HepG2 (cell line): Measurements from ENCODE around the gene SCAPER. TPM values are rescaled to one million over a fixed set of nuclear protein-coding genes. Genes with fewer than 3 reads are reported as not detected.
A peak's percentile ranks its signal among the peaks of the same experiment; 100 is the strongest.

Source experiments
- FOSL1 ChIP-seq: sonication (generic); formaldehyde crosslinking; IDR thresholded peaks from 2 replicates; pipeline ENCODE4 v1.9.0; 2021; ENCODE audit warnings: missing genetic modification reagents, borderline replicate concordance
- FOXA3 ChIP-seq: IDR thresholded peaks from 2 replicates; pipeline ENCODE4 v1.6.1; 2016; ENCODE audit warnings: missing genetic modification reagents, missing compliant biosample characterization
- GATA4 ChIP-seq: sonication (generic); IDR thresholded peaks from 2 replicates; pipeline ENCODE4 v1.6.1; 2016; ENCODE audit warnings: antibody characterized with exemption, low read depth, borderline replicate concordance
- HNRNPK ChIP-seq: fragments of 200-400 bp; formaldehyde crosslinking; IDR thresholded peaks from 2 replicates; pipeline ENCODE4 v1.6.1; 2018; ENCODE audit warnings: low read length, low read depth, moderate library complexity, mild to moderate bottlenecking; ENCODE audit not compliant: poor library complexity, severe bottlenecking
- MZF1 ChIP-seq: sonication (generic); formaldehyde crosslinking; IDR thresholded peaks from 2 replicates; pipeline ENCODE4 v1.8.1; 2023; ENCODE audit warnings: mild to moderate bottlenecking, missing genetic modification reagents, borderline replicate concordance
- NPAS2 ChIP-seq: sonication (generic); formaldehyde crosslinking; IDR thresholded peaks from 2 replicates; pipeline ENCODE4 v1.8.0; 2022; ENCODE audit warnings: mild to moderate bottlenecking, missing genetic modification reagents, borderline replicate concordance
- RFX3 ChIP-seq: IDR thresholded peaks from 2 replicates; pipeline ENCODE4 v1.6.1; 2016; ENCODE audit warnings: missing biosample characterization, missing genetic modification reagents
- TCF12 ChIP-seq, 2 experiments: fragments of 450-650 bp in 1 of 2; sonication (generic) in 1 of 2; formaldehyde crosslinking in 1 of 2; IDR thresholded peaks; 2 replicates each; pipeline versions ENCODE4 v1.6.1 to v1.8.0; 2017 to 2022; ENCODE audit warnings: antibody characterized with exemption in 1 of 2, mild to moderate bottlenecking in 1 of 2, missing genetic modification reagents in 1 of 2, moderate library complexity in 1 of 2
- ZFP41 ChIP-seq: sonication (generic); formaldehyde crosslinking; IDR thresholded peaks from 2 replicates; pipeline ENCODE4 v1.4.0; 2020; ENCODE audit warnings: mild to moderate bottlenecking, missing genetic modification reagents, borderline replicate concordance
- ZNF30 ChIP-seq: sonication (generic); formaldehyde crosslinking; IDR thresholded peaks from 2 replicates; pipeline ENCODE4 v1.5.0; 2020; ENCODE audit warnings: mild to moderate bottlenecking, missing genetic modification reagents
- ZNF598 ChIP-seq: sonication (generic); formaldehyde crosslinking; IDR thresholded peaks from 2 replicates; pipeline ENCODE4 v1.5.1; 2020; ENCODE audit warnings: mild to moderate bottlenecking, missing genetic modification reagents, borderline replicate concordance
- ZNF7 ChIP-seq: IDR thresholded peaks from 2 replicates; pipeline ENCODE4 v1.6.1; 2016; ENCODE audit warnings: missing biosample characterization, missing genetic modification reagents
- ZNF713 ChIP-seq: sonication (generic); formaldehyde crosslinking; IDR thresholded peaks from 2 replicates; pipeline ENCODE4 v1.4.0; 2020; ENCODE audit warnings: mild to moderate bottlenecking, missing genetic modification reagents
- polyA plus RNA-seq, 8 experiments: library from polyadenylated mRNA; depleted of rRNA in 3 of 8; stranded (reverse) in 7 of 8; unstranded in 1 of 8; fragments of >200 nt; fragmentation: Illumina TruSeq in 4 of 8; extraction: Trizol in 4 of 8; gene quantifications; 2 replicates each; pipeline versions ENCODE4 v1.2.1 to v1.2.3, GENCODE V29; 2011 to 2016; ENCODE audit warnings: low read depth in 4 of 8, missing spikeins in 1 of 8, mixed read lengths in 1 of 8; ENCODE audit not compliant: insufficient read depth in 1 of 8
- total RNA-seq, 5 experiments: library from RNA; depleted of rRNA; stranded (reverse); fragments of >200 nt; fragmentation: Illumina TruSeq; extraction: Trizol; gene quantifications; 2 replicates each; pipeline ENCODE4 v1.2.3, GENCODE V29; 2016; ENCODE audit warnings: low read depth in 1 of 5
- TF ChIP-seq, protein P1 (sequence below): IDR thresholded peaks from 2 replicates; pipeline ENCODE4 v1.4.0; 2020; ENCODE audit warnings: mild to moderate bottlenecking, missing genetic modification reagents
- TF ChIP-seq, protein P2 (sequence below): sonication (generic); formaldehyde crosslinking; IDR thresholded peaks from 2 replicates; pipeline ENCODE4 v1.4.0; 2020; ENCODE audit warnings: mild to moderate bottlenecking, missing genetic modification reagents
- TF ChIP-seq, protein P3 (sequence below), 2 experiments: fragments of 450-650 bp in 1 of 2; sonication (generic) in 1 of 2; formaldehyde crosslinking in 1 of 2; IDR thresholded peaks; 2 replicates each; pipeline versions ENCODE4 v1.6.1 to v1.8.0; 2016 to 2022; ENCODE audit warnings: antibody characterized with exemption in 1 of 2, mild to moderate bottlenecking in 1 of 2, missing genetic modification reagents in 1 of 2

Gene SCAPER
- total and polyA plus RNA-seq, 2 of the 13 experiments (the other 11 are each of a cell fraction or from before 2014, with no cell fraction given) = 4.3 to 10.5 TPM

DNA sequence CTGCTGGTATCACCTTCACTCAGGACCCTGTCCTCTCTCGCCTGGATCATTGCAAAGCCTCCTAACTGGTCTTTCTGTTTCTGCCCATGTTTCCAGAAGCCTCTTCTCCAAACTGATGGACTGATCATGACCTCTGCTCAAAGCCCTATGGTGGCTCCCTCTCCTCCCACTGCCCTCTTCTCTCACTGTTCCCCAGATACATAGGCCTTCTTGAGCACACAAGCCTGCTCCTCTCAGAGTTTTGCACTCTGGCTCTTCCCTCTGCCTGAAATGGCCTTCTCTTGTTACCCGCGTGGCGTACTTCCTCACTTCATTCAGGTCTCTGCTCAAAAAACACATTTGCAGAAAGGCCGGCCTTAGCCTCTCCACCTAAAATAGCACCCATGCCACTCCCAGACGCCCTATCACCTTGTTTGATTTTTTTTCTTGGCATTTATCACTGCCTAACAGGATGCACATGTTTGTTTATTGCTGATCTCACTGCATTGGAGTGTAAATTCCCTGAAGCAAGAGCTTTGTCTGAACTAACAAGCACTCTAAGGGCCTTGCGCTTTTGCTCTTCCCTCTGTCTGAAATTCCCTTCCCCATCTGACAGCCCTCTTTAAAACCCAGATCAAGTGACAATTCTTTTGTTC is 592.5 kb downstream of the SCAPER start (continued):
- TF ChIP-seq, protein P1, sequence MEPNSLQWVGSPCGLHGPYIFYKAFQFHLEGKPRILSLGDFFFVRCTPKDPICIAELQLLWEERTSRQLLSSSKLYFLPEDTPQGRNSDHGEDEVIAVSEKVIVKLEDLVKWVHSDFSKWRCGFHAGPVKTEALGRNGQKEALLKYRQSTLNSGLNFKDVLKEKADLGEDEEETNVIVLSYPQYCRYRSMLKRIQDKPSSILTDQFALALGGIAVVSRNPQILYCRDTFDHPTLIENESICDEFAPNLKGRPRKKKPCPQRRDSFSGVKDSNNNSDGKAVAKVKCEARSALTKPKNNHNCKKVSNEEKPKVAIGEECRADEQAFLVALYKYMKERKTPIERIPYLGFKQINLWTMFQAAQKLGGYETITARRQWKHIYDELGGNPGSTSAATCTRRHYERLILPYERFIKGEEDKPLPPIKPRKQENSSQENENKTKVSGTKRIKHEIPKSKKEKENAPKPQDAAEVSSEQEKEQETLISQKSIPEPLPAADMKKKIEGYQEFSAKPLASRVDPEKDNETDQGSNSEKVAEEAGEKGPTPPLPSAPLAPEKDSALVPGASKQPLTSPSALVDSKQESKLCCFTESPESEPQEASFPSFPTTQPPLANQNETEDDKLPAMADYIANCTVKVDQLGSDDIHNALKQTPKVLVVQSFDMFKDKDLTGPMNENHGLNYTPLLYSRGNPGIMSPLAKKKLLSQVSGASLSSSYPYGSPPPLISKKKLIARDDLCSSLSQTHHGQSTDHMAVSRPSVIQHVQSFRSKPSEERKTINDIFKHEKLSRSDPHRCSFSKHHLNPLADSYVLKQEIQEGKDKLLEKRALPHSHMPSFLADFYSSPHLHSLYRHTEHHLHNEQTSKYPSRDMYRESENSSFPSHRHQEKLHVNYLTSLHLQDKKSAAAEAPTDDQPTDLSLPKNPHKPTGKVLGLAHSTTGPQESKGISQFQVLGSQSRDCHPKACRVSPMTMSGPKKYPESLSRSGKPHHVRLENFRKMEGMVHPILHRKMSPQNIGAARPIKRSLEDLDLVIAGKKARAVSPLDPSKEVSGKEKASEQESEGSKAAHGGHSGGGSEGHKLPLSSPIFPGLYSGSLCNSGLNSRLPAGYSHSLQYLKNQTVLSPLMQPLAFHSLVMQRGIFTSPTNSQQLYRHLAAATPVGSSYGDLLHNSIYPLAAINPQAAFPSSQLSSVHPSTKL (CRISPR knock-in tag) = 0 out of 2 replicates have a peak, but pooled peaks have one; percentile 53
- TF ChIP-seq NPAS2 (no peak), FOXA3 (peak; percentile 85), ZNF598 (CRISPR knock-in tag) (no peak), ZFP41 (CRISPR knock-in tag) (no peak), ZNF7 (CRISPR knock-in tag) (no peak), MZF1 (CRISPR knock-in tag) (no peak), TCF12 (IDR thresholded peaks at IDR 0.05) (no peak), TCF12 (CRISPR knock-in tag; IDR thresholded peaks at IDR 0.05) (no peak), GATA4 (no peak), HNRNPK (no peak), FOSL1 (CRISPR knock-in tag) (no peak; the same call in 1 of the 2 replicates), ZNF713 (no peak), ZNF30 (CRISPR knock-in tag) (no peak), RFX3 (CRISPR knock-in tag) (no peak)
- TF ChIP-seq, protein P2, sequence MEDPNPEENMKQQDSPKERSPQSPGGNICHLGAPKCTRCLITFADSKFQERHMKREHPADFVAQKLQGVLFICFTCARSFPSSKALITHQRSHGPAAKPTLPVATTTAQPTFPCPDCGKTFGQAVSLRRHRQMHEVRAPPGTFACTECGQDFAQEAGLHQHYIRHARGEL (CRISPR knock-in tag) = no peak
- TF ChIP-seq, protein P3, sequence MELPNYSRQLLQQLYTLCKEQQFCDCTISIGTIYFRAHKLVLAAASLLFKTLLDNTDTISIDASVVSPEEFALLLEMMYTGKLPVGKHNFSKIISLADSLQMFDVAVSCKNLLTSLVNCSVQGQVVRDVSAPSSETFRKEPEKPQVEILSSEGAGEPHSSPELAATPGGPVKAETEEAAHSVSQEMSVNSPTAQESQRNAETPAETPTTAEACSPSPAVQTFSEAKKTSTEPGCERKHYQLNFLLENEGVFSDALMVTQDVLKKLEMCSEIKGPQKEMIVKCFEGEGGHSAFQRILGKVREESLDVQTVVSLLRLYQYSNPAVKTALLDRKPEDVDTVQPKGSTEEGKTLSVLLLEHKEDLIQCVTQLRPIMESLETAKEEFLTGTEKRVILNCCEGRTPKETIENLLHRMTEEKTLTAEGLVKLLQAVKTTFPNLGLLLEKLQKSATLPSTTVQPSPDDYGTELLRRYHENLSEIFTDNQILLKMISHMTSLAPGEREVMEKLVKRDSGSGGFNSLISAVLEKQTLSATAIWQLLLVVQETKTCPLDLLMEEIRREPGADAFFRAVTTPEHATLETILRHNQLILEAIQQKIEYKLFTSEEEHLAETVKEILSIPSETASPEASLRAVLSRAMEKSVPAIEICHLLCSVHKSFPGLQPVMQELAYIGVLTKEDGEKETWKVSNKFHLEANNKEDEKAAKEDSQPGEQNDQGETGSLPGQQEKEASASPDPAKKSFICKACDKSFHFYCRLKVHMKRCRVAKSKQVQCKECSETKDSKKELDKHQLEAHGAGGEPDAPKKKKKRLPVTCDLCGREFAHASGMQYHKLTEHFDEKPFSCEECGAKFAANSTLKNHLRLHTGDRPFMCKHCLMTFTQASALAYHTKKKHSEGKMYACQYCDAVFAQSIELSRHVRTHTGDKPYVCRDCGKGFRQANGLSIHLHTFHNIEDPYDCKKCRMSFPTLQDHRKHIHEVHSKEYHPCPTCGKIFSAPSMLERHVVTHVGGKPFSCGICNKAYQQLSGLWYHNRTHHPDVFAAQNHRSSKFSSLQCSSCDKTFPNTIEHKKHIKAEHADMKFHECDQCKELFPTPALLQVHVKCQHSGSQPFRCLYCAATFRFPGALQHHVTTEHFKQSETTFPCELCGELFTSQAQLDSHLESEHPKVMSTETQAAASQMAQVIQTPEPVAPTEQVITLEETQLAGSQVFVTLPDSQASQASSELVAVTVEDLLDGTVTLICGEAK (IDR thresholded peaks at IDR 0.05) = no peak
- TF ChIP-seq, protein P3 (CRISPR knock-in tag; IDR thresholded peaks at IDR 0.05) = no peak
